Fibroblast of skin of left biceps (primary cell): Measurements from ENCODE around the gene ELMO1.

Experiments
- DNase-seq, 2 experiments: peaks; one replicate each; pipeline ENCODE4 v3.0.0-alpha.2; 2013; ENCODE audit warnings: low read depth in 2 of 2

ELMO1 gene

DNA sequence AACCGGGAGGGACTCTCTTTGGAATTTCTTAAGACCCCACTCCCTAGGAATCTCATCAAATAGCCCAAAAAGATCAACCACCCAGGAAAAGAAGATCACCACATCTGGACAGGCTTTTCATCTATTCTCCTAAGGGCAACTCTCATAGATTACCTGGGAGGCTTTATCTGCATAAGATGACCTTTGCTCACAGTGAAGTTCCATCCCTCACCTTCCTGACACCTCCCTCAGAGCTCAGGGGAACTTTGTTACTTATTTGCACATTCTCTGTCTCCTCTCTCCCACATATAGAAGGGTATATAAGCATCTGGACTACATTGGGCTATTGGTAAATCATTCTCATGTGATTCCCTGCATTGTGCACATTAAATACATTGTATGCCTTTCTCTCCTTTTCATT lies 80.1 kb downstream of the ELMO1 start:
- DNase-seq: no peak

- DNase-seq: no peak
Measured at GRCh38 chr7:37367010-37367409, 81.7 kb downstream of the ELMO1 start.

- DNase-seq: no peak
Measured at GRCh38 chr7:37366445-37366844, 82.2 kb downstream of the ELMO1 start.

DNA sequence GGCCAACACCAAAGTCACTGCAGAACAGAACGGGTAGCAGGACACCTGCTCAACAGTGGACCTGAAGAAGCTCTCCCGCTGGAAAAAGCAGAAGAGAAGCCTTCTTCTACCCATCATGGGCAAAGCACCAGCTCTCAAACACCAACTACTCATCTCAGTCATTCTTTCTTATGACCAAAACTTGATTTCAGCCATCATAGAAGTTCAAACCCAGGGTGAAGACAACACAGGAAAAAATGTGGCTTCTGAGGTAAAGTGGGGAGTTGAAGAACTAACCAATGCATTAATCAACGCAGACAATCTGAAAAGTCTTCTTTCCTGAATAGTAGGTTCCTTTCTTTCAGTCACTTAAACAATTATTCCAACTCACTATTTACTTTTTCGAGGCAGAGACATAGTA lies 83.3 kb downstream of the ELMO1 start:
- DNase-seq: no peak

- DNase-seq: no peak
Measured at GRCh38 chr7:37364856-37365255, 83.8 kb downstream of the ELMO1 start.

- no peak for DNase-seq
Measured at GRCh38 chr7:37363536-37364491, 84.8 kb downstream of the ELMO1 start.

- no peak for DNase-seq
Measured at GRCh38 chr7:37362802-37363201, 85.9 kb downstream of the ELMO1 start.

DNA sequence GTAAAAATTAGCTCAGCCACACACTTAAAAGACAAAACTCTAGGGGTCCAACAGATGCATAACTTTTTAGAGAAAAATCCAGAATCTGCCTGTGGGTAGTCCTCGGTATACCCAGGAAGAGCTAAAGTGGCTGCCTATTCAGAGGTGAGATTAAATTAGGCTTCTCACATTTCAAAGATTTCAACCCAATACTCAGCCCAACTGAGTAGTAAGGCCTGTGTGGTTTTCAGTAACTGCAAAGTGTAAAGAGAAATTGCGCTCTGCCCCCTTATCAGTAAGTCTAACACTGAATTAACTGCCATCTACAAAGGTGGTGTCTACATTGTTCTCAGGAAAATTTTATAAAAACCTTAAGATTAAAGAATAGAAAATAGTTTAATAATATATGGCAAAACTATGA lies 88.2 kb downstream of the ELMO1 start:
- no peak for DNase-seq

GRCh38 chr7:37359662-37360444 lies 88.8 kb downstream of the ELMO1 start:
- no peak for DNase-seq

DNA sequence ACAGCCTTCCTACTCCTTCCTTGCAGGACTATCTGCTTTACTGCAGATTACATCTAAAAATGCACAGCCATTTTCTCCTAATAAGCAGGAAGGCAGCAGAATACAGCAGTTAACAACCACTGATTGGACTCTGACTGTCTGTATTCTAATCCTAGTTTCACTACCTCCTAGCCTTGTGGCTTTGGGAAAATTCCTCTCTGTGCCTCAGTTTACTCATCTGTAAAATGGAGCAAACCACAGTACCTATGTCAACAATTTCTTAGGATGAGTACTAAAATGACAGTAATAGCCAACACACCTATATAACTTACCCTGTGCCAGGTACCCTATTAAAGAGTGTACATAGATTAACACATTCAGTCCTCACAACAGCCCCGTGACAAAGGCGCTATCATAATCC lies 89.5 kb downstream of the ELMO1 start:
- no peak for DNase-seq

- DNase-seq: no peak
Measured at GRCh38 chr7:37357637-37357996, 91.0 kb downstream of the ELMO1 start.

DNA sequence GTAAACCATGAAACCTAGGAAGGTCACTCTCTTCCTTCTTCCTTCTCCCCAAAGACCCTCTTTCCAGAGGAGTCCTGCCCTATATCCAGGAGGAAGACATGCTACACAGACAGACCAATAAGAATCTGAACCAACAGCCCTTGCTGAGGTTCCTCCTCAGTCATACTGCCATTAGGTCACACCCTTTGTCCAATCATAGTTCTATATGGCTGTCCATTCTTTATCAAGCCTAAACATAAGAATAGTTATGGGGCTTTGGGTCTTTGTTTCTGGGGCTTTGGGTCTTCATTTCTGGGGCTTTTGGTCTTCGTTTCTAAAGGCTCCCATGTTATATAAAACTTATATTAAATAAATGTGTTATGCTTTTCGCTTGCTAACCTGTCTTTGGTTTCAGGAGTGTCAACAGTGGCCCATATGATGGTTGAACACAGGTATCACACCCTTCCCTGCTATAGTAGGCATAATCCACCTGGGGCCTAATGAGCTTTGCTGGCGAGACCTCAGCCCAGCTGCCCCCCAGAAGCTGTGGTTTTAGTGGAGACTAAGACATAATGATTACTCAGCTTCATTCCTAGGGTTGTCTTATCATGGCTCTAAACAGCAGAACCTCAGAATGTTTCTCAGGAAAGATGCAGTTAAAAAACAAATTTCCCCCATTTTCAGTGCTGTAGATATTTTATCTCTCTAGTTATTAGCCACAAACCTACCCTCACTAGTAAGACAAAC lies 91.6 kb downstream of the ELMO1 start:
- no peak for DNase-seq

DNA sequence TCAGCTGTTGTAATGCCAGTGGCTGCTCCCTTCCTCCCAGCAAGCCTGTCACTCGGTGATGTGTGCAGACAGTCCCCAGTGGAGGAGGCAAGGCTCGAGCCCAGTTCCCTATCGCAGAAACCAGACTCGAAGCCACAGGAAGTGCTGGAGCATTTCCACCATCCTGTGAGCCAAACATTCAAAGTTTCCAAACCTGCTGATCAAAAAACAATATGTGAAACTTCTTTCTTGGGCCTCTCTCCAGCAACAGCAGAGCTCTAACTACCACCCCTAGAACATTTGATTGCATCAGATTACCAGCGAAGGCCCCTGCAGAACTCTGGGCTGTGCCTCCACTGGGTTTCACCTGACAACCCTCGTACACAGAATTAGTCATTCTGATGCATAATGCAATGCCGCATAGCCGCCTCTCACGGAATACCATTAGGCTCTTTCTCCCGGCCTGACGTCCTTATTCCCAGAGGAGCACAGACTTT lies 94.0 kb downstream of the ELMO1 start:
- peak; percentile 13 to 33 for DNase-seq

DNA sequence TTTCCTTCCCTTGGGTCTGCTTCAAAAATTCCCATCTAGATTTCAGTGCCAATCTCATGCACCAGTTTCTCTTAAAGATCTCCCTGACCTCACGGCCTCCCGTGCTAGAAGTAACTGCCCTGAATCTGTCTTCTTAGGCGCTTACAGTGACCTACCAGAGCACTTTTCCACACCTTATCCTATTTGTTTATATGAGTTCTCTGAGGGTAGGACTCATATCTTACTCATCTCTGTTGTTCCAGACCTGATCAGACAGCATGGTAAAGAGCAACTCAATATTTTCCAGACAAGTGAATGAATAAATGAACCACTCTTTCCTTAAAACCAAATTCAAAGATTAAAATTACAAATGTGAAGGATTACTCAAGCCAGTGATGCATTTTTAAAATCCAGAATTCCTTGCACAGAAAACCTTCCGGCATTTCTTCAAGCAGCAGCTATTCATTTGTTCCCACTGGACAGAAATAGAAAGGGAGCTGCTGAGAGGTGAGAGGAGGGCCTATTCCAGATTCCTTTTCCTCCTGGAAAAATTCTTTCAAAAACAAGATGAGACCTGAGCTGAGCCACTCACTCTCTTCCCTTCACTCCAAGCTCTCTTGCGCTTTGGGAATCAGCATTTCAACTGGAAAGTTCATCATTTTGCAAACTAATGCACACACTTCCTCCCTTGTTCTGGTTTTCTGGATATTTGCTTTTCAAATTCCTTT lies 94.6 kb downstream of the ELMO1 start:
- DNase-seq: no peak

DNA sequence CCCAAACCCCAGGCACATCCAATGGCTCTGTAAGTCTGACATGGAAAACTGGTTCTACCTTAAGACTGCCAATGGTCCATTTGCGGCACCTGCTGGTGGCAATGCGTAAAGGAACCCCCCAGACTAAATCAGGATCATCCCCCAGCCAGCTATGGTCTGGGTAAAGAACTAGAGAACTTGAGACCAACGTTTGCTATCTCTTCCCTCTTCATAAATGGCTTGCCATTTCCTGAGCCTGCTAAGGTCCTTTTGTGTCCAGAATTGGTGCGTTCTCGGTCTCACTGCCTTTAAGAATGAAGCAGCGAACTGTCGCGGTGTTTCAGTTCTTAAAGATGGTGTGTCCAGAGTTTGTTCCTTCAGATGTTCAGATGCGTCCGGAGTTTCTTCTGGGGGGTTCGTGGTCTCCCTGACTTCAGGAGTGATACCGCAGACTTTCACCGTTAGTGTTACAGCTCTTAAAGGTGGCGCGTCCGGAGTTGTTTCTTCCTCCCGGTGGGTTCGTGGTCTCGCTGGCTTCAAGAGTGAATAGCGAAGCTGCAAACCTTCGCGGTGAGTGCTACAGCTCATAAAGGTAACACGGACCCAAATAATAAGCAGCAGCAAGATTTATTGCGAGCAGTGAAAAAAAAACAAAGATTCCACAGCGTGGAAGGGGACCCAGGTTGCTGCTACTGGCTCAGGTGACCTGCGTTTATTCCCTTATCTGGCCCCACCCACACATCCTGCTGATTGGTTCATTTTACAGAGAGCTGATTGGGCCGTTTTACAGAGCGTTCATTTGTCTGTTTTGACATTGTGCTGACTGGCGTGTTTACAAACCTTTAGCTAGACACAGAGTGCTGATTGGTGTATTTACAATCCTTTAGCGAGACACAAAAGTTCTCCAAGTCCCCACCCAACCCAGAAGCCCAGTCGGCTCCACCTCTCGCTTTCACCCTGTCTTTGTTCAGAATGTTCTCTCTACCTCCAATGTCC lies 95.4 kb downstream of the ELMO1 start:
- no peak for DNase-seq

DNA sequence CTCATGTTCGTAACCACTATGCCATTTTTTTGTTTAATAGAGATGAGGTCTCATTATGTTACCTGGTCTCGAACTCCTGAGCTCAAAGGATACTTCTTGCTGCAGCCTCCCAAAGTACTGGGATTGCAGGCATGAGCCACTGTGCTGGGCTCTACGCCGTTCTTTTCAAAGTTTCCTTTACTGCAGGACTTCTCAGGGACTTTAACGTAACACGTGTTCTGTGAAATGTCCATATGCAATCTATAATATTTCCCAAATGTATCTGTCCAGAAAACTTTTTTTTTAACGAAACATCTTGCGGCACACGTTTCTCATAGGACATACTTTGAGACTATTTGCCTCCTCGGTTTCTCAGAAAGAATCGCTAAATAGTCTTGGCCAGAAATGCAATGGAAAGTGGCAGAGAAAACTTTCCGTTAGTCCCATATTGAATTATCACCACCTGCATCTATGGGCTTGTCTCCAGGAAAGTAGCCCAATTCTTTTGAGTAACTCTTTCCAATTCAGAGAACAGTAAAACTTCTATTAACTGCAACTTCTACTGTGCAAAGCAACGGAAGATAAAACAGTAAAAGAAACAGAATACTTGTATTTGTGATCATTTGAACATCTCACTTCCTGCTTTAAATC lies 96.3 kb downstream of the ELMO1 start:
- no peak for DNase-seq

GRCh38 chr7:37351716-37352115 lies 96.9 kb downstream of the ELMO1 start:
- DNase-seq: no peak

- DNase-seq: no peak
Measured at GRCh38 chr7:37349979-37350590, 98.6 kb downstream of the ELMO1 start.

- DNase-seq: no peak
Measured at GRCh38 chr7:37348982-37349381, 99.7 kb downstream of the ELMO1 start.
